Right lung (tissue), 5 donors: ENCODE results near the gene SEC61A2. TPM values are rescaled to one million over a fixed set of nuclear protein-coding genes. Genes with fewer than 3 reads are reported as not detected.
"Not testable (repeated sequence)": the region's sequence is repeated elsewhere in the genome, so short reads cannot be mapped to it uniquely, and the experiment has no call there.

Experiments
- DNase-seq, 2 donors: peaks; one replicate each; pipeline ENCODE4 v3.0.0-alpha.2; 2013
- polyA plus RNA-seq, 5 donors: library from polyadenylated mRNA; unstranded; fragments of 120-200 nt; gene quantifications; one replicate each; pipeline versions ENCODE4 v1.2.1 to v1.2.3, GENCODE V29; 2013; ENCODE audit warnings: inconsistent platforms in 1 of 5, low replicate concordance in 1 of 5; ENCODE audit not compliant: insufficient read length in 5 of 5, insufficient read depth in 1 of 5

Gene SEC61A2
- polyA plus RNA-seq, 5 donors = 12.9 to 15.9 (median 15.4) TPM

- no peak for DNase-seq
Observed at GRCh38 chr10:12156367-12157123, 27.1 kb downstream of the SEC61A2 start.

GRCh38 chr10:12158111-12158510, 28.6 kb downstream of the SEC61A2 start:
- no peak for DNase-seq

GRCh38 chr10:12160664-12161063, 31.2 kb downstream of the SEC61A2 start:
- no peak for DNase-seq

GRCh38 chr10:12162927-12163326, 33.5 kb downstream of the SEC61A2 start:
- DNase-seq = no peak

- DNase-seq = no peak
Observed at GRCh38 chr10:12164085-12164484, 34.6 kb downstream of the SEC61A2 start.

- no peak for DNase-seq
Observed at GRCh38 chr10:12165036-12165435, 35.6 kb downstream of the SEC61A2 start.

GRCh38 chr10:12165999-12166775, 36.7 kb downstream of the SEC61A2 start:
- DNase-seq = no peak

- not testable (repeated sequence) for DNase-seq
Observed at GRCh38 chr10:12171512-12171911, 42.0 kb downstream of the SEC61A2 start.

GRCh38 chr10:12177642-12178041, 48.2 kb downstream of the SEC61A2 start:
- no peak for DNase-seq

- DNase-seq = no peak
Observed at GRCh38 chr10:12179606-12180170, 50.2 kb downstream of the SEC61A2 start.

GRCh38 chr10:12180221-12180974, 50.9 kb downstream of the SEC61A2 start:
- no peak for DNase-seq

GRCh38 chr10:12181065-12181775, 51.7 kb downstream of the SEC61A2 start:
- no peak for DNase-seq

- DNase-seq = no peak
Observed at GRCh38 chr10:12184165-12184564, 54.7 kb downstream of the SEC61A2 start.

GRCh38 chr10:12186323-12186722, 56.8 kb downstream of the SEC61A2 start:
- no peak for DNase-seq

- no peak for DNase-seq
Observed at GRCh38 chr10:12187321-12187905, 57.9 kb downstream of the SEC61A2 start.

- no peak for DNase-seq
Observed at GRCh38 chr10:12188656-12189055, 59.2 kb downstream of the SEC61A2 start.

- no peak for DNase-seq
Observed at GRCh38 chr10:12189426-12189825, 59.9 kb downstream of the SEC61A2 start.

- DNase-seq = no peak
Observed at GRCh38 chr10:12191715-12192114, 62.2 kb downstream of the SEC61A2 start.

- DNase-seq = no peak
Observed at GRCh38 chr10:12193193-12193592, 63.7 kb downstream of the SEC61A2 start.

GRCh38 chr10:12194752-12195271, 65.3 kb downstream of the SEC61A2 start:
- DNase-seq = peak; percentile 10 to 23

GRCh38 chr10:12195281-12195602, 65.8 kb downstream of the SEC61A2 start:
- no peak for DNase-seq
